Lower leg skin (tissue), 4 donors: ENCODE measurements around the gene MCCC1. TPM values are rescaled to one million over a fixed set of nuclear protein-coding genes. Genes with fewer than 3 reads are reported as not detected.

Experiments used
- DNase-seq, 2 donors: peaks; one replicate each; pipeline ENCODE4 v3.0.0-alpha.2; 2019; ENCODE audit warnings: low spot score in 2 of 2
- H3K4me3 ChIP-seq: fragments of 200-600 bp; sonication (generic); 2 replicates; pipeline ENCODE4 v1.5.1; 2017; ENCODE audit warnings: mild to moderate bottlenecking, low read depth; ENCODE audit not compliant: poor library complexity, severe bottlenecking
- POLR2A ChIP-seq, 2 donors: fragments of 450-650 bp; IDR thresholded peaks; one replicate each; pipeline ENCODE4 v1.6.1; 2016 to 2017; ENCODE audit warnings: antibody characterized with exemption in 2 of 2, mild to moderate bottlenecking in 1 of 2, moderate library complexity in 1 of 2
- WGBS, 2 donors: methylation state at CpG; one replicate each; pipeline ENCODE4 v1.1.5; 2018; 5-methylcytosine and 5-hydroxymethylcytosine counted together
- intact Hi-C: fragments of 100-400 bp; cut with DNase I; formaldehyde crosslinking; loops from one replicate; pipeline ENCODE4 v1.15.0; 2023; ENCODE audit warnings: low total_unique reads
- total RNA-seq, 4 donors: library from RNA; depleted of rRNA; stranded (reverse); fragments of >200 nt; gene quantifications; one replicate each; pipeline ENCODE4 v1.1.0, GENCODE V29; 2016
- TF ChIP-seq, protein P1 (sequence below), 3 donors: fragments of 450-650 bp; IDR thresholded peaks; one replicate each; pipeline ENCODE4 v1.5.1; 2016; ENCODE audit warnings: antibody characterized with exemption in 3 of 3, mild to moderate bottlenecking in 3 of 3, moderate library complexity in 2 of 3

Gene MCCC1
- total RNA-seq, 4 donors from 2014 or later: 31.7 to 43.9 (median 36.9) TPM

DNA sequence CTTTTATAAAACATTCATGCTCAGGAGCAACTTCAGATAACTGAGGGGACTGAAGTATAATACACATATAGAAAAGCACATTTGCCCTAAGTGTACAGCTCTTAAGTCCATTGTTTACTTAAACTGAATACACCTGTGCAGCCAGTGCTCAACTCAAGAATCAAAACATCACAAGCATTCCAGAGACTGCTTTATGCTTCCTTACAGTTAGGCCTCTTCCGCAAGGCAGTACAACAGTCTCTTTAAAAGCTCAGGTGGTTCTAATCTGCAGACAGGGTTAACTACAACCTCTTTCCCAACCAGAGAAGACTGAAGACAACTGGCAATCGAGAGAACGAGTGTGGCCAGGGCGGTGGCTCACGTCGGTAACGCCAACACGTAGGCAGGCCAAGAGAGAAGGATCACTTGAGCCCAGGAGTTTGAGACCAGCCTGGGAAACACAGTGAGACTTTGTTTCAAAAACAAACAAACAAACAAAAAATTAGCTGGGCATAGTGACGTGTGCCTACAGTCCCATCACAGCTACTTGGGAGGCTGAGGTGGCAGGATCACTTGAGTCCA is 16.9 kb downstream of the MCCC1 start:
- WGBS, 2 donors: 66 to 83% methylated on average over 9 of the region's 9 CpGs
- TF ChIP-seq, protein P1, sequence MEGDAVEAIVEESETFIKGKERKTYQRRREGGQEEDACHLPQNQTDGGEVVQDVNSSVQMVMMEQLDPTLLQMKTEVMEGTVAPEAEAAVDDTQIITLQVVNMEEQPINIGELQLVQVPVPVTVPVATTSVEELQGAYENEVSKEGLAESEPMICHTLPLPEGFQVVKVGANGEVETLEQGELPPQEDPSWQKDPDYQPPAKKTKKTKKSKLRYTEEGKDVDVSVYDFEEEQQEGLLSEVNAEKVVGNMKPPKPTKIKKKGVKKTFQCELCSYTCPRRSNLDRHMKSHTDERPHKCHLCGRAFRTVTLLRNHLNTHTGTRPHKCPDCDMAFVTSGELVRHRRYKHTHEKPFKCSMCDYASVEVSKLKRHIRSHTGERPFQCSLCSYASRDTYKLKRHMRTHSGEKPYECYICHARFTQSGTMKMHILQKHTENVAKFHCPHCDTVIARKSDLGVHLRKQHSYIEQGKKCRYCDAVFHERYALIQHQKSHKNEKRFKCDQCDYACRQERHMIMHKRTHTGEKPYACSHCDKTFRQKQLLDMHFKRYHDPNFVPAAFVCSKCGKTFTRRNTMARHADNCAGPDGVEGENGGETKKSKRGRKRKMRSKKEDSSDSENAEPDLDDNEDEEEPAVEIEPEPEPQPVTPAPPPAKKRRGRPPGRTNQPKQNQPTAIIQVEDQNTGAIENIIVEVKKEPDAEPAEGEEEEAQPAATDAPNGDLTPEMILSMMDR (IDR thresholded peaks at IDR 0.05): no peak
- TF ChIP-seq POLR2A (IDR thresholded peaks at IDR 0.05): no peak
- intact Hi-C loops: no loop called here
- H3K4me3 ChIP-seq: no peak overlapping the region
- DNase-seq: no peak

DNA sequence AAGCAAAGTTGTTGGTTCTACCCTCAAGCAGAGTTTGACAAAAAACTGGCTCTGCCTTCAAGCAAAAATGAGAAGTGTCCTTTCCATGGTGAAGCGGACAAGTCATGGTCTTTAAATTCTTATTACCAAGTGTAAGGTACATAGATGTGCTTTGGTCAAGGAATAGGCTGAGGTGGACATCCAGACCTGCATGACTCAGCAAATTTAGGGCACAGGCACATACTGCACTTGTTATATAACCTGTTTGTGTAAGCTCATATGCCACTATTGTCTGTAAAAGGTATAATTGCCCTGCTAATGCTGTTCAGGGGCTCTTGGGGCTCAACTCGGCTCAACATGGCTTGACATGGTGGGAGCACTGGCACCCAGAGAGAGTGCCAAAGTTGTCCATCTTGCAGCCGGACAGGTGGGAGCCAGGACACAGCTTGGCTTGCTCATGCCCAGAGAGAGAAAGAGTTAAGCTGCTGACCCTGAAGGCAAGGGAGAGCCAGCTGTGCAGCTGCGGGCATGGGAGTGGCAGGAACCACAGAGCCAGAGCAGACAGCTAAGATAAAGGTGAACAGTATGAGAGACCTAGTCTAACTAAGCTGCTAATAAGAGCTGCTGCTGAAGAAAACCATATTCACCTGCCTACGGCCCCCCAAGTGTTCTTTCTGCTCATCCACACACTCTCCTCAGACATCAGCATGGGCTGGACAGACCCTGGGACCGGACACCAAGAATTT is 17.7 kb downstream of the MCCC1 start:
- WGBS, 2 donors: 93 to 97% methylated on average over 6 of the region's 6 CpGs
- no peak for TF ChIP-seq POLR2A (IDR thresholded peaks at IDR 0.05)
- TF ChIP-seq, protein P1 (IDR thresholded peaks at IDR 0.05): no peak
- intact Hi-C loops: no loop called here
- no peak overlapping the region for H3K4me3 ChIP-seq
- no peak for DNase-seq

DNA sequence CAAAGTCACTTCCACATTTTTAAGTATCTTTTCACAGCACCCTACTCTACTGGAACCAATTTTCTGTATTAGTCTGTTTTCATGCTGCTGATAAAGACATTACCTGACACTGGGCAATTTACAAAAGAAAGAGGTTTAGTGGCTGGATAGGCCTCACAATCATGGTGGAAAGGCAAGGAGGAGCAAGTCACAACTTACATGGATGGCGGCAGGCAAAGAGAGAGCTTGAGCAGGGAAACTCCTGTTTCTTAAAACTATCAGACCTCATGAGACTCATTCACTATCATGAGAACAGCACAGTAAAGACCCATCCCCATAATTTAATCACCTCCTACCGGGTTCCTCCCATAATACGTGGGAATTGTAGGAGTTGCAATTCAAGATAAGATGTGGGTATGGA is 18.7 kb downstream of the MCCC1 start:
- intact Hi-C loops: no loop called here
- 97 to 100% methylated on average over 3 of the region's 3 CpGs for WGBS, 2 donors
- no peak overlapping the region for H3K4me3 ChIP-seq
- TF ChIP-seq, protein P1 (IDR thresholded peaks at IDR 0.05): no peak
- TF ChIP-seq POLR2A (IDR thresholded peaks at IDR 0.05): no peak
- DNase-seq: no peak

DNA sequence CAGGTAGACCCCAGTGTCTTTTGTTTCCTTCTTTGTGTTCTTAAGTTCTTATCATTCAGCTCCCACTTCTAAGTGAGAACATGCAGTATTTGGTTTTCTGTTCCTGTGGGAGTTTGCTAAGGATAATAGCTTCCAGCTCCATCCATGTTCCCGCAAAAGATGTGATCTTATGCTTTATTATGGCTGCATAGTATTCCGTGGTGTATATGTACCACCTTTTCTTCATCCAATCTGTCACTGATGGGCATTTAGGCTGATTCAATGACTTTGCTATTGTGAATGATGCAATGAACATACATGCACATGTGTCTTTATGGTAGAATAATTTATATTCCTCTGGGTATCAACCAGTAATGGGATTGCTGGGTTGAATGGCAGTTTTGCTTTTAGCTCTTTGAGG is 24.4 kb downstream of the MCCC1 start:
- WGBS, 2 donors: 97 to 100% methylated on average over 2 of the region's 2 CpGs
- H3K4me3 ChIP-seq: no peak overlapping the region
- intact Hi-C loops: no loop called here
- DNase-seq: no peak
- no peak for TF ChIP-seq POLR2A (IDR thresholded peaks at IDR 0.05)
- TF ChIP-seq, protein P1 (IDR thresholded peaks at IDR 0.05): no peak

DNA sequence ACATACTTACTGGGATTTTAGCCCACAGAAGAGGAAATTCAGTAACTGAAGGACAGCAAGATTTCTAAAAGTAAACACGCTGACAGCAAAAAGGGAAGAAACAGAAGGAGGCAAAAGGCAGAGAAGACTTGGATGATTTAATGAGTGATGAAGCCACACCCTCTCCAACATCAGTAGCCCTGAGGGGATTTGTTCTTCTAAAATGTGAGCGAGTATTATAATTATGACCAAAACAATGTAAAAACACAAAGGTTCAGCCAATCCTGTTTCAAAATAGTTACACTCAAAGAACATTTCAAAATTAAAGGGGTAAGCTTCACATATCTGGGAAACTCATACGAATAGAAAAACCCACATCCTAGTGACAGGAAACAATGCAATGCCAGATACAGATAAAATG is 25.0 kb downstream of the MCCC1 start:
- WGBS, 2 donors: 36 to 41% methylated on average over 3 of the region's 3 CpGs
- TF ChIP-seq POLR2A (IDR thresholded peaks at IDR 0.05): no peak
- TF ChIP-seq, protein P1 (IDR thresholded peaks at IDR 0.05): no peak
- intact Hi-C loops: no loop called here
- H3K4me3 ChIP-seq: no peak overlapping the region
- no peak for DNase-seq
